ENCODE results near the gene E2F7. TPM values are rescaled to one million over a fixed set of nuclear protein-coding genes. Genes with fewer than 3 reads are reported as not detected.
"Not testable (repeated sequence)": the region's sequence is repeated elsewhere in the genome, so short reads cannot be mapped to it uniquely, and the experiment has no call there.

The E2F7 gene, protein sequence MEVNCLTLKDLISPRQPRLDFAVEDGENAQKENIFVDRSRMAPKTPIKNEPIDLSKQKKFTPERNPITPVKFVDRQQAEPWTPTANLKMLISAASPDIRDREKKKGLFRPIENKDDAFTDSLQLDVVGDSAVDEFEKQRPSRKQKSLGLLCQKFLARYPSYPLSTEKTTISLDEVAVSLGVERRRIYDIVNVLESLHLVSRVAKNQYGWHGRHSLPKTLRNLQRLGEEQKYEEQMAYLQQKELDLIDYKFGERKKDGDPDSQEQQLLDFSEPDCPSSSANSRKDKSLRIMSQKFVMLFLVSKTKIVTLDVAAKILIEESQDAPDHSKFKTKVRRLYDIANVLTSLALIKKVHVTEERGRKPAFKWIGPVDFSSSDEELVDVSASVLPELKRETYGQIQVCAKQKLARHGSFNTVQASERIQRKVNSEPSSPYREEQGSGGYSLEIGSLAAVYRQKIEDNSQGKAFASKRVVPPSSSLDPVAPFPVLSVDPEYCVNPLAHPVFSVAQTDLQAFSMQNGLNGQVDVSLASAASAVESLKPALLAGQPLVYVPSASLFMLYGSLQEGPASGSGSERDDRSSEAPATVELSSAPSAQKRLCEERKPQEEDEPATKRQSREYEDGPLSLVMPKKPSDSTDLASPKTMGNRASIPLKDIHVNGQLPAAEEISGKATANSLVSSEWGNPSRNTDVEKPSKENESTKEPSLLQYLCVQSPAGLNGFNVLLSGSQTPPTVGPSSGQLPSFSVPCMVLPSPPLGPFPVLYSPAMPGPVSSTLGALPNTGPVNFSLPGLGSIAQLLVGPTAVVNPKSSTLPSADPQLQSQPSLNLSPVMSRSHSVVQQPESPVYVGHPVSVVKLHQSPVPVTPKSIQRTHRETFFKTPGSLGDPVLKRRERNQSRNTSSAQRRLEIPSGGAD
- 13.0 TPM for polyA plus RNA-seq (2012; ENCODE audit: missing spikeins)

DNA sequence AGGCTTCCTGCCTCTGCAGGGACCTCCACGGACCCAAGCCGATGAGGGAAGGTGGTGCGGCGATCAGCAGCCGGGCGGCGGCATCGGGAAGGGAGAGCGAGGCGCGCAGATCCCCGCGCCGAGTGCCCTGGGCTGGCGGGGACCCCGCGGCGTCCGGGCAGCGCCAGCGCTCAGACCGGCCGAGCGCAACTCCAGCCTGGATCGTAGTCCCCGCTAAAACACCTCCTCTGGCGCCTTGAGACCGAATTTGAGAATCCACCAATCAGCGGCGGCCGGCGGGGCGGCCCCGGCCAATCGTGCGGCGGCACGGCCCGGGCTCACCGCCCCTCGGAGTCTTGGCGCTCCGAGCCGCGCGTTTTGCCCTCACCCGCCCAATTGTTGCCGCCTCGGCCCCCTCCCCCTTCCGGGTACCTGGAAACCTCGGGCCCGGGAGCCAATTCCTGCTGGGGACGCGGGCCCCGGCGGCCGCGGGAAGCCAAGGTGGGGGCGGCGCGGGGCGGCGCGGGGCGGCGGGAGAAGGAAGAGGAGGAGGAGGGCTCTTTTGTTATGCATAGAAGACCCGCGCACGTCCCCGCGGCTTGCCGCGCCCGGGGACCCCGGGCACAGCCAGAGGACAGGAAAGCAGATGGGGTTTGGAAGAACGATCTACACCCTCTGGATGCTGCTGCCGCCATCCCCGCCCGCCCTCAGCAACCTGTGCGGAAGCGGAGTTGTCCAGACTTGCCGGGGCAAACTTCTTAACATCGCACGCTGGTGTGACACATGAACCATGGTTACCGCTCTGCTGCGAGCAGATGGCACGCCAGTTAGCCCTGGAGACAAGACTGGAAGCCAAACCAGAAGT lies at the start of gene E2F7:
Gene E2F7 (minus strand): TSS at position 209 of the 844 bp plus-strand sequence. CDS start 934 bp downstream, outside the sequence.
- peak; percentile 88 for DNase-seq (ENCODE audit: insufficient read length)
- TF ChIP-seq POLR2A (IDR thresholded peaks at IDR 0.05; ENCODE audit: low read depth, low read length) (peak; percentile 91), POLR2AphosphoS5 (IDR thresholded peaks at IDR 0.05; ENCODE audit: low read depth, low read length) (peak; percentile 82), TAF1 (IDR thresholded peaks at IDR 0.05; ENCODE audit: borderline replicate concordance, low read depth, low read length) (peak; percentile 68)
- peak; percentile 88 for FAIRE-seq

DNA sequence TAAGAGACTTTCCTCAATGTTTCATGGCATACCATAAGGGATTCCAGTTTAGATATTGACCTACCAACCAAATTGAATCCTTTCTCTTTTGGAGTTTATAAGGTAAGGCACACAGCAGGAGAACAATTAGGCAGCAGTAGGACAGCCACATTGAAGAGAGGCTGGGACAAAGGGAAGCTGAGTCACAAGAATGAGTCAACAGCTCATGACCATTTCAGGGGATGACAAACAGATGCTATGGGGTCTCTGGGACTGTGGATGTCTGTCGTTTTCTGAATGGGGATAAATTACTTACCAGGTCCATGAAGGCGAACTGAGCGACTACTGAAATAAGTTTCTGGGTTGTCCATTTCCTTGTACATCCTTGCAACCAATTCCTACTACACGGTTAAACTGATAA lies 48.6 kb upstream of the E2F7 start:
- FAIRE-seq = no peak
- DNase-seq (ENCODE audit: insufficient read length) = no peak
- TF ChIP-seq POLR2AphosphoS5 (IDR thresholded peaks at IDR 0.05; ENCODE audit: low read depth, low read length) (no peak), TAF1 (IDR thresholded peaks at IDR 0.05; ENCODE audit: borderline replicate concordance, low read depth, low read length) (no peak), POLR2A (IDR thresholded peaks at IDR 0.05; ENCODE audit: low read depth, low read length) (no peak)

DNA sequence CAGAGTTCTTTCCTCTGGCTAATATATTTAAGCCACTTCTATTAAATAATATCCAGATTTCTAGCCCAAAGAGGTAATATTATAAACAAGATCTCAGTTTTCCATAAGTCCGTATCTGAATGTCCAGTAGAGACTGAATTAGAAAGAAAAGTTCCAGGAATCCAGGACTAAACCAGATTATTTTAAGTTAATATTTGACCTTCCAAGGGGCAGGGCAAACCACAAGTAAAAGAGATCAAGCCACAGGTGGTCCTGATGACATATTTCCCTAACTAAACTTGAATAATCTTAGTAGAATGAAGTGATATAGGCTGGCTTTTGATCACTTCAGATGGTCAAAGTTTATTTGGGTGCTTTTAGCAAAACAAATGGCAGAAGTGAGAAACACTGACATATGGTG lies 43.3 kb upstream of the E2F7 start:
- DNase-seq (ENCODE audit: insufficient read length) = no peak
- no peak for FAIRE-seq
- no peak for TF ChIP-seq POLR2A (IDR thresholded peaks at IDR 0.05; ENCODE audit: low read depth, low read length)
- TF ChIP-seq POLR2AphosphoS5 (IDR thresholded peaks at IDR 0.05; ENCODE audit: low read depth, low read length) = no peak

DNA sequence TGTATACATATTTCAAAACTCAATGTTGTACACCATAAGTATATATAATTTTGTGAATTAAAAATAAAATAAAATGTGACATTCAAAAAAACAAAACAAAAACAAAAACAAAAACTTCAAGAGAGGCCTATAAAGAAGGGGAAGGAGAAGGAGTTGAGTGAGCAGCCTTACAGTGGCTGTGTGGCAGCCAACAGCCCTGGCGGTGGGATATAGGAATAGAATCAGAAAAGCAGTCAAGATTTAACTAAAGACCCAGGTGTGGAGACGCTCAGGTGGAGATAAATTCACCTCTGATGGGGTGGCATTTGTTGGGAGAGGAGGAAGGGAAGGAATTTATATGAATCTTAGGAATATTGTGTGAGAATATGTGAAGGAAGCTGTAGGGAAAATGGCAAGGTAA lies 41.8 kb upstream of the E2F7 start:
- FAIRE-seq (no peak), DNase-seq (ENCODE audit: insufficient read length) (no peak)
- TF ChIP-seq TAF1 (IDR thresholded peaks at IDR 0.05; ENCODE audit: borderline replicate concordance, low read depth, low read length) = no peak
- TF ChIP-seq POLR2AphosphoS5 (IDR thresholded peaks at IDR 0.05; ENCODE audit: low read depth, low read length) = no peak
- TF ChIP-seq POLR2A (IDR thresholded peaks at IDR 0.05; ENCODE audit: low read depth, low read length) = no peak

DNA sequence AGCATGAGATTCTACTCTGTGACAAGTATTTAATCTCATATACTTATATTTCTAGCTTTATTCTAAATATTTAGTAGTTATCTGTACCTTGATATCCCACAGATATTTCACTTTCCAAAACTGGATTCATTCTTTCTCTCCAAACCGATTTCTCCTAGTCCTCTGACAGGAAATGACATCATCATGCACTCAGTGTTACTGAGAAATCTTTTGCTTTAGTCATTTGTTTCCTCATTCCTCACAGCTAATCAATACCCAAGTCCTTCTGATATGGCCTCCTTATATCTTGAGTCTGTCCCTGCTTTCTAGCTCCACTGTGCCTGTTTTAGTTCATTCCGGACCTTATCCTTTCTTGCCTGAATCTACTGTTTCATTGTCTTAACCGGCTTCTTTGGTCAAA lies 39.4 kb upstream of the E2F7 start:
- no peak for TF ChIP-seq POLR2AphosphoS5 (IDR thresholded peaks at IDR 0.05; ENCODE audit: low read depth, low read length)
- no peak for TF ChIP-seq POLR2A (IDR thresholded peaks at IDR 0.05; ENCODE audit: low read depth, low read length)
- no peak for TF ChIP-seq TAF1 (IDR thresholded peaks at IDR 0.05; ENCODE audit: borderline replicate concordance, low read depth, low read length)
- no peak for FAIRE-seq
- no peak for DNase-seq (ENCODE audit: insufficient read length)

DNA sequence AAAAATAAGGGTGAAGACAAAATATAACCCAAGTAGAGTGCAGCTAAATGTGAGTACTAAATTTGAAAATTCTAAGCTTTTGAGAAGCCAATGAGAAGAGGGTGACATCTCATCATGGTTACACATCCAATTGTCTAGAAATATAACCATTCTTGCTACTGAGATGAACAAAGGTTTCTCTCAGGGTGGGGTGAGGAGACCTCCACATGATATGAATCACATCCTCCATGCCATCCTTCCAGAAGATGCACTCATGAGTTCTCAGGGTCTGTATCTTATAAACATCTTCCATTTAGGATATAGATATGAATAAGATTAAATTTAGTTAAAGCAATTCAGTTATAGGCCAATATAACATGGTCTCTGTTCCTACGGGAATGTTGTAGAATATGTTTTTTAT lies 38.9 kb upstream of the E2F7 start:
- no peak for FAIRE-seq
- no peak for TF ChIP-seq TAF1 (IDR thresholded peaks at IDR 0.05; ENCODE audit: borderline replicate concordance, low read depth, low read length)
- TF ChIP-seq POLR2AphosphoS5 (IDR thresholded peaks at IDR 0.05; ENCODE audit: low read depth, low read length) = no peak
- TF ChIP-seq POLR2A (IDR thresholded peaks at IDR 0.05; ENCODE audit: low read depth, low read length) = no peak
- no peak for DNase-seq (ENCODE audit: insufficient read length)

DNA sequence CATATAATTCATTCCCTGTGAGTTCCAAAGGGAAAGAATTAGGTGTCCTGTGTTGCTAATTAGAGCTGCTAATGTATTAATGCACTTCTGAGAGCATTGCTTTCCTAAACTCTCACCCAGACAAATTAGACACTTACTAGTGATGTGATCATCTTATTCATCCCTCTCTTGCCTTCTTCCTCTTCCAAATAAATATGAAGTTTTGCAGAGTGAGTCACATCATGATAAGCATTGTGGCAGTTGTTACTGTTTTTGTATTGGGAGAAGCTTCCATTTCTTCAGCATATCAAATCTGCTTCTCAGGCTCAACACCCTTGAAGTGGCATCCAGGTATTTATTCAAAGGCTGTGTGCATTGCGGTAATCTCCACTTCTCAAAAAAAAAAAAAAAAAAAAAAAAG lies 37.3 kb upstream of the E2F7 start:
- no peak for DNase-seq (ENCODE audit: insufficient read length)
- no peak for TF ChIP-seq POLR2AphosphoS5 (IDR thresholded peaks at IDR 0.05; ENCODE audit: low read depth, low read length)
- no peak for TF ChIP-seq TAF1 (IDR thresholded peaks at IDR 0.05; ENCODE audit: borderline replicate concordance, low read depth, low read length)
- TF ChIP-seq POLR2A (IDR thresholded peaks at IDR 0.05; ENCODE audit: low read depth, low read length) = no peak
- no peak for FAIRE-seq

DNA sequence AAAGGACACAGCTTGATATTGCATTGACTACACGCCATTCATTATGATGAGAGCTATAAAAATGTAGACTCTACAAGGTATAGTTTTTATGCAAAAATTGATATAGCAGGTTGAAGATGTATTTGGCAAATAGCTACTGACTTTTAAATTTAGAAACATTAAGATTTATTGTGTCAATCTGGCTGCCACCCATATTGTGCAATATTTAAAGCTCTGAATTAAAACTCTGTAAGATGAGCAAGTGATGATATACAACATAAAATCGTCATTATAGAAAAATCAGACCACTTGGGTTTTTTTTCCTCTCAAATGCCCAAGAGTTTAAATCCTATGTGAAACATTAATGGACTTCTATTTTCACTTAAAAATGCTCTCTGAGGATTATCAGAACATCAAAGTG lies 36.8 kb upstream of the E2F7 start:
- DNase-seq (ENCODE audit: insufficient read length) = no peak
- no peak for FAIRE-seq
- TF ChIP-seq POLR2A (IDR thresholded peaks at IDR 0.05; ENCODE audit: low read depth, low read length) (no peak), POLR2AphosphoS5 (IDR thresholded peaks at IDR 0.05; ENCODE audit: low read depth, low read length) (no peak), TAF1 (IDR thresholded peaks at IDR 0.05; ENCODE audit: borderline replicate concordance, low read depth, low read length) (no peak)

DNA sequence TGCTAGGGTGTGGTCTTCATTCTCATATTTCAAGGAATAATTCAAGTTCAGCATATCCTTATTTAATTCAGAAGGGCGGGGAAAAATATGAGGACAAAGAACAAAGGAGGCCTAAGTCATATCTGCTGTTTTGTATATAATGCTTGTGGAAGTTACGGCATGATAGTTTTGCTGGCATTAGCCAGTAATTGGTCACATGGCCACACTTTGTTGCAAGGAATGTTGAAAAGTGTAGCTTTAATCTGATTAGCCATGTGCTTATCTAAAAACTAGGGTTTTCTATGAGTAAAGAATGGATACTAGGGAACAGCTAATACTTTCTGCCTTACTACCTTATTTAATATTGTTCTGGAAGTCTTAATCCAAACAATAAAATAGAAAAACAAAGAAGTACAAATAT lies 34.4 kb upstream of the E2F7 start:
- DNase-seq (ENCODE audit: insufficient read length) (no peak), FAIRE-seq (no peak)
- no peak for TF ChIP-seq POLR2AphosphoS5 (IDR thresholded peaks at IDR 0.05; ENCODE audit: low read depth, low read length)
- TF ChIP-seq TAF1 (IDR thresholded peaks at IDR 0.05; ENCODE audit: borderline replicate concordance, low read depth, low read length) = no peak
- no peak for TF ChIP-seq POLR2A (IDR thresholded peaks at IDR 0.05; ENCODE audit: low read depth, low read length)

DNA sequence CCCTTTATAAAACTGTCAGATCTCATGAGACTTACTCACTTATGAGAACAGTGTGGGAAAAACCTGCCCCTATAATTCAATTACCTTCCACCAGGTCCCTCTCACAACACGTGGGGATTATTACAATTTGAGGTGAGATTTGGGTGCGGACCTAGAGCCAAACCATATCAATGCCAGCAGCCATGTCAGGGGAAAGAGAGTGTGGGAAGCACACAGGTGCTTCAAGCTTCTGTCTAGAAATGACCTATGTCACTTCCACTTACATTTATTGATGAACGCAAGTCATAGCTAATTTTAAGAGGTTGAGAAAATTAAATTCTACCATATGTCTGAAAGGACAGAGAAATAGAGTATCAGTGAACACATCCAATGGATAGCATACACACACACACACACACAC lies 32.5 kb upstream of the E2F7 start:
- FAIRE-seq = no peak
- TF ChIP-seq TAF1 (IDR thresholded peaks at IDR 0.05; ENCODE audit: borderline replicate concordance, low read depth, low read length) (no peak), POLR2AphosphoS5 (IDR thresholded peaks at IDR 0.05; ENCODE audit: low read depth, low read length) (no peak), POLR2A (IDR thresholded peaks at IDR 0.05; ENCODE audit: low read depth, low read length) (no peak)
- DNase-seq (ENCODE audit: insufficient read length) = no peak

DNA sequence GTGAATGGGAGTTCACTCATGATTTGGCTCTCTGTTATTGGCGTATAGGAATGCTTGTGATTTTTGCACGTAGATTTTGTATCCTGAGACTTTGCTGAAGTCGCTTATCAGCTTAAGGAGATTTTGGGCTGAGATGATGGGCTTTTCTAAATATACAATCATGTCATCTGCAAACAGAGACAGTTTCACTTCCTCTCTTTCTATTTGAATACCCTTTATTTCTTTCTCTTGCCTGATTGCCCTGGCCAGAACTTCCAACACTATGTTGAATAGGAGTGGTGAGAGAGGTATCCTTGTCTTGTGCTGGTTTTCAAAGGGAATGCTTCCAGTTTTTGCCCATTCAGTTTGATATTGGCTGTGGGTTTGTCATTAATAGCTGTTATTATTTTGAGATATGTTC lies 26.9 kb upstream of the E2F7 start:
- FAIRE-seq; DNase-seq (ENCODE audit: insufficient read length): not testable (repeated sequence)

Measured in GM12892 (cell line).